Right lobe of liver (tissue), 4 donors: ENCODE data around the gene LRRC73.

Source experiments
- POLR2A ChIP-seq: fragments of 450-650 bp; IDR thresholded peaks from one replicate; pipeline ENCODE4 v1.6.1; 2017; ENCODE audit warnings: antibody characterized with exemption, mild to moderate bottlenecking
- TF ChIP-seq, protein P1 (sequence below), 4 donors: fragments of 200-600 bp in 3 of 4; fragments of 450-650 bp in 1 of 4; IDR thresholded peaks; one replicate each; pipeline versions ENCODE4 v1.5.1 to v1.8.0; 2016 to 2022; ENCODE audit warnings: antibody characterized with exemption in 4 of 4, mild to moderate bottlenecking in 2 of 4
- donor health status: DM: no; HTN: no; CAD: no.
- donor health status: DM: no; HTN: no; CAD: no.
- donor health status: DM: no; HTN: yes; CAD: no.

DNA sequence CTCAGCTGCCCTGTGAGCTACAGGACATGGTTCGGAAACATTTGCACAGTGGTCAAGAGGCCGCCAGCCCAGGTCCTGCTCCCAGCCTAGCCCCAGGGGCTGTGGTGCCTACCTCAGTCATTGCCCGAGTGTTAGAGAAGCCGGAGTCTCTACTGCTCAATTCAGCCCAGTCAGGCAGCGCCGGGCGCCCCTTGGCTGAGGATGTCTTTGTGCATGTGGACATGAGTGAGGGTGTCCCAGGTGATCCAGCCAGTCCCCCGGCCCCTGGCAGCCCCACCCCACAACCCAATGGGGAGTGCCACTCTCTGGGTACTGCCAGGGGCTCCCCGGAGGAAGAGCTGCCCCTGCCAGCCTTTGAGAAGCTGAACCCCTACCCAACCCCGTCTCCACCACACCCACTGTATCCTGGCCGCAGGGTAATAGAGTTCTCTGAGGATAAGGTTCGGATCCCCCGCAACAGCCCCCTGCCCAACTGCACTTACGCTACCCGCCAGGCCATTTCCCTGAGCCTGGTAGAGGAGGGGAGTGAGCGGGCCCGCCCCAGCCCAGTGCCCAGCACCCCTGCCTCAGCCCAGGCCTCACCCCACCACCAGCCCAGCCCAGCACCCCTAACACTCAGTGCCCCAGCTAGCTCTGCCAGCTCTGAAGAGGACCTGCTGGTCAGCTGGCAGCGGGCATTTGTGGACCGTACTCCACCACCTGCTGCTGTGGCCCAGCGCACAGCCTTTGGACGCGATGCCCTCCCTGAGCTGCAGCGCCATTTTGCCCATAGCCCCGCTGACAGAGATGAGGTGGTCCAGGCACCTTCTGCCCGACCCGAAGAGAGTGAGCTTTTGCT is 5.2 kb downstream of the LRRC73 start:
- no peak for TF ChIP-seq POLR2A
- TF ChIP-seq, protein P1, sequence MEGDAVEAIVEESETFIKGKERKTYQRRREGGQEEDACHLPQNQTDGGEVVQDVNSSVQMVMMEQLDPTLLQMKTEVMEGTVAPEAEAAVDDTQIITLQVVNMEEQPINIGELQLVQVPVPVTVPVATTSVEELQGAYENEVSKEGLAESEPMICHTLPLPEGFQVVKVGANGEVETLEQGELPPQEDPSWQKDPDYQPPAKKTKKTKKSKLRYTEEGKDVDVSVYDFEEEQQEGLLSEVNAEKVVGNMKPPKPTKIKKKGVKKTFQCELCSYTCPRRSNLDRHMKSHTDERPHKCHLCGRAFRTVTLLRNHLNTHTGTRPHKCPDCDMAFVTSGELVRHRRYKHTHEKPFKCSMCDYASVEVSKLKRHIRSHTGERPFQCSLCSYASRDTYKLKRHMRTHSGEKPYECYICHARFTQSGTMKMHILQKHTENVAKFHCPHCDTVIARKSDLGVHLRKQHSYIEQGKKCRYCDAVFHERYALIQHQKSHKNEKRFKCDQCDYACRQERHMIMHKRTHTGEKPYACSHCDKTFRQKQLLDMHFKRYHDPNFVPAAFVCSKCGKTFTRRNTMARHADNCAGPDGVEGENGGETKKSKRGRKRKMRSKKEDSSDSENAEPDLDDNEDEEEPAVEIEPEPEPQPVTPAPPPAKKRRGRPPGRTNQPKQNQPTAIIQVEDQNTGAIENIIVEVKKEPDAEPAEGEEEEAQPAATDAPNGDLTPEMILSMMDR (IDR thresholded peaks at IDR 0.05) = no peak
